Breast epithelium (tissue), 3 donors: ENCODE data around the gene PLEKHG4B.

Source experiments
- POLR2AphosphoS5 ChIP-seq, 3 donors: sonication (generic); formaldehyde crosslinking; IDR thresholded peaks; one replicate each; pipeline ENCODE4 v1.6.1; 2017; ENCODE audit warnings: antibody characterized with exemption in 3 of 3
- TF ChIP-seq, protein P1 (sequence below), 3 donors: fragments of 450-650 bp; IDR thresholded peaks; one replicate each; pipeline ENCODE4 v1.5.1; 2016 to 2017; ENCODE audit warnings: antibody characterized with exemption in 3 of 3, mild to moderate bottlenecking in 3 of 3, moderate library complexity in 3 of 3

DNA sequence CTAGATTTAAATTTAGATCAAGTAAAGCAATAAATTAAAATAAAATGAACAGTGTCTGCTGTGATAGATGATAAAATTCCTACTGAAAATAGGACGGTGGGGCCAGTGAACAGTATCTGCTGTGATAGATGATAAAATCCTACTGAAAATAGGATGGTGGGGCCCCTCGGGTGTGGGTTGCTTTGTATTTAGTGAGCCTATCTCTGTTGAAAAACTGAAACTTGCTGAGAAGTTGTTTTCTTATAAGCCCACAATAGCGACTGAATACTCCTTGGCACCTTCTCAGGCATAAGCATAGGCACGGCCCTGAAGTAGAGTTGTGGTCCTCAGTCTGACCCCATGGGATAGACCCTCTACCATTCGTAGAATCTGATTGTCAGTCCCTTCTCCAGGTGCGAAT, 131.8 kb downstream of the PLEKHG4B start:
- TF ChIP-seq, protein P1, sequence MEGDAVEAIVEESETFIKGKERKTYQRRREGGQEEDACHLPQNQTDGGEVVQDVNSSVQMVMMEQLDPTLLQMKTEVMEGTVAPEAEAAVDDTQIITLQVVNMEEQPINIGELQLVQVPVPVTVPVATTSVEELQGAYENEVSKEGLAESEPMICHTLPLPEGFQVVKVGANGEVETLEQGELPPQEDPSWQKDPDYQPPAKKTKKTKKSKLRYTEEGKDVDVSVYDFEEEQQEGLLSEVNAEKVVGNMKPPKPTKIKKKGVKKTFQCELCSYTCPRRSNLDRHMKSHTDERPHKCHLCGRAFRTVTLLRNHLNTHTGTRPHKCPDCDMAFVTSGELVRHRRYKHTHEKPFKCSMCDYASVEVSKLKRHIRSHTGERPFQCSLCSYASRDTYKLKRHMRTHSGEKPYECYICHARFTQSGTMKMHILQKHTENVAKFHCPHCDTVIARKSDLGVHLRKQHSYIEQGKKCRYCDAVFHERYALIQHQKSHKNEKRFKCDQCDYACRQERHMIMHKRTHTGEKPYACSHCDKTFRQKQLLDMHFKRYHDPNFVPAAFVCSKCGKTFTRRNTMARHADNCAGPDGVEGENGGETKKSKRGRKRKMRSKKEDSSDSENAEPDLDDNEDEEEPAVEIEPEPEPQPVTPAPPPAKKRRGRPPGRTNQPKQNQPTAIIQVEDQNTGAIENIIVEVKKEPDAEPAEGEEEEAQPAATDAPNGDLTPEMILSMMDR (IDR thresholded peaks at IDR 0.05), result no peak
- no peak for TF ChIP-seq POLR2AphosphoS5 (IDR thresholded peaks at IDR 0.05)
